CD4-positive, alpha-beta T cell treated with Interleukin-2 at 100 ng/mL for 4 hours (primary cell): ENCODE data around the gene KANSL1.
"Not testable (repeated sequence)": the region's sequence is repeated elsewhere in the genome, so short reads cannot be mapped to it uniquely, and the experiment has no call there.

Experiments used
- DNase-seq: peaks from one replicate; pipeline ENCODE4 v3.0.0-alpha.2; 2020; ENCODE audit warnings: low spot score

The KANSL1 gene

DNA sequence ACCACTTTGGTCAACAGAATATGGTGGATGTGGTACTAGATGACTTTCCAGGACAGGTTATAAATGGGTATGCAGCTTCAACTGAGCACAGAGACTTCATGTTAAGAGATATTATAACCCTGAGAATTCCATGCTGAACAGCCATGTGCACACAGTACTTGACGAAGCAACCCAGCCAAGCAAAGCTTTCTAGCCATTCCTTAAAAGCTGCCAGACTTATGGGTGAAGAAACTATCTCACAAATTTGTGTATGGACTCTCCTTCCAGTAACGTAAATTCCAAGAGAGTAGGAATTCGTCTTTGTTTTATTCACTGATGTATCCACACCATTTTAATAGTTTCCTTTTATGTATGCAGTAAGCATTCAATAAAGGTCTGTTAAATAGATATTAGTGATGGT is 76.1 kb downstream of the KANSL1 start:
- DNase-seq: no peak

DNA sequence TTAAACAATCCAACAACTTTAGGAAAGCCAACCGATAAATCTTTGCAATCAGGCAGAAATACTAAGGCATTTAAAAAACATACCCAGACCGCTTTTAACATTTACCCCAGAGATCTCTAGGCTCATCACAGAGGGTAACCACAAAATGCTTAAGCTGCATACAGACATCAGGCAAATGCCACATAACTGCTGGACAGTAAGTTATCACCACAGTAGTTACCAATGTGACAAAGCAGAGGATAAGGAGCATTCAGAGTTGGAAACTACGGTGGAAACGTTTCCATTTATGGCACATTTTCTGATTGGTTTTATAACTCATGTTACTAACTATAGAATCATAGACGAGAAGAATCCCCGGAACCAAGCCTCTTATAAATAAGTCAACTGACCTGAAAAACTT is 77.5 kb downstream of the KANSL1 start:
- no peak for DNase-seq

DNA sequence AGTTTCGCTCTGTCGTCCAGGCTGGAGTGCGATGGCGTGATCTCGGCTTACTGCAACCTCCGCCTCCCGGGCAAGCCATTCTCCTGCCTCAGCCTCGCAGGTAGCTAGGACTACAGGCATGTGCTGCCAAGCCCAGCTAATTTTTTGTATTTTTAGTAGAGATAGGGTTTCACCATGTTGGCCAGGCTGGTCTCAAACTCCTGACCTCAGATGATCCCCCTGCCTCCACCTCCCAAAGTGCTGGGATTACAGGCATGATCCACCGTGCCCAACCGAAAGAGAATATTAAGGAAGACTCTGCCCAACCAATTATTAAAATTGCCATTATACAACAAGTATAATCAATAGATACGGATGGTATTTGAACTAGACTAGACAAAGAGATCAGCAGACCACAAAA is 82.0 kb downstream of the KANSL1 start:
- not testable (repeated sequence) for DNase-seq

DNA sequence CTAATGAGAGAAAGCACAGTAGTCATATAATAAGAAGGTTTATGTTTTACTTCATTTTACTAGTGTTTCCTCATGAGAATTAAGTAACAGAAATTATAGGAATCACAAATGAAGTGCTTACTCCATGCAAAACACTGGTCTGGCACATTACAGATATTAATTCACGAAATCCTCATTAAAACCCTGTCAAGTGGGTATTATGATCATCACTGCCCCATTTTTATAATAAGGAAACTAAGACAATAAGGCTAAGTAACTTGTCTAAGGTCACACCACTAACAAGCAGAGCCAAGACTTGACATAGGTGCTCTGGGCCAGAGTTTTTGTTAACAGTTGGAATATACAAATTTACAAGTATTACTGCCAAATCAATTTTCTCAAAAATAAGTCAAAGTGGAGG is 83.0 kb downstream of the KANSL1 start:
- no peak for DNase-seq

DNA sequence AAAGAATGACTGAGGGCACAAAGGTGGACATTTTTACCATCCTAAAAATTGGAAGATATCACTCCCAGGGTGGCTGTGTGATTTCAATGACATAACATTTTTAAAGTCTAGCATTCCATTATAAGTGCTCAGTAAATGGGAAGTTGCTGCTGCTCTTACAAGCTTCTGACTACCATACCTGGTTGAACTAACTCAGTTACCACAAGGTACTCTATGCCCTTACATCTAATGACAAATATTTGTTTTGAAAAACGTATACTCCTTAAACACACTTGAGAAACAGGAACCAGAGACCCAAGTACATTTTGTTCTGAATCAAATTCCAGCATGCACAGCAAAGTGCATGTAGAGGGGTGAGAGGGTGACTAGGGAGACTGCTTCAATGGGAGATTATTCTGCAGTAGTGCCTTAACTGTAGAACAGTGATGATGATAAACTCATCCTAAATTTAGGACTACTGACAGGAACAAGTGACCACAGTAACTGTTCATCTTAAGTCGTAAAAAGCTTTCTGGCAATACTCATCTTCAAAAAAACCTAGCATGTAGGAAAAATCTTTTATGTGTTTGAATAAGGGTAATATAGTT is 83.5 kb downstream of the KANSL1 start:
- no peak for DNase-seq

DNA sequence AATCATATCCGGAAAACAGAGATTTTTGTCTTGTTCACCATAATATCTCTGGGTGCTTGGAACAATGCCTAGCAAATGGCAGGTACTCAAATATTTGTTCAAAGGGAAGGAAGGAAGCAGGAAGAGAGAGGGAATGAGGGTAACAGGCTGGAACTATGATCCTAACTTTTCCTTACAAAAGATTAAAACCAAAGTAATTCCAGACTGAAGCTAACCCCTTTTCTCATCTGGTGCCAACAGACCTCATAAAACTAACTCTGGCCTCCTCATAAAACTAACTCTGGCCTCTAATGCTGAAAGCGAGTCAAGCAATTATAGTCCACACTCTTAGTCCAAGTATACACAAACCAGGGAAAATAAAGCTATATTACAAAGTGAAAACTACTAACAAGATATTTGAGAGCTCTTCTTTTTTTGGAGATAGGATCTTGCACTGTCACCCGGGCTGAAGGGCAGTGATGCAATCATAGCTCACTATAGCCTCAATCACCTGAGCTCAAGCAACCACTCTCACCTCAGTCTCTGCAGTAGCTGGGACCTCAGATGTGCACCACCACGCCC is 84.6 kb downstream of the KANSL1 start:
- no peak for DNase-seq

DNA sequence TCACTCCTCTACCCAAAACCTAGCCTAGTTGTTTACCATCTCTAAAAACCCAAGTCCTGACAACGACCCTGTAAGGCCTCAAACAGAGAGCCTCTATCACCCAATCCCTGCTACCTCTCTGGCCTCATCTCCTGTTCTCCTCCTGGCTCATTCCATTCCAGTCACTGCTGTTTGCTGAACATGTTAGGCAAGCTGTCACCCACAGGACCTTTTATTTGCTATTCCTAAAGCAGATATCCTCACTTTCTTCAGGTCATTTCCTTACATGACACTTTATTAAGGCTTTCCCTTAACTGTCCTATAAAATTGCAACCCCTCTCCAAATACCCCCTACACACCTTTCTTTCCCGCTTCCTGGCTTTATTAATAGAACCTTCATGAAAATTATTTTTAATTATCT is 85.1 kb downstream of the KANSL1 start:
- DNase-seq: no peak

DNA sequence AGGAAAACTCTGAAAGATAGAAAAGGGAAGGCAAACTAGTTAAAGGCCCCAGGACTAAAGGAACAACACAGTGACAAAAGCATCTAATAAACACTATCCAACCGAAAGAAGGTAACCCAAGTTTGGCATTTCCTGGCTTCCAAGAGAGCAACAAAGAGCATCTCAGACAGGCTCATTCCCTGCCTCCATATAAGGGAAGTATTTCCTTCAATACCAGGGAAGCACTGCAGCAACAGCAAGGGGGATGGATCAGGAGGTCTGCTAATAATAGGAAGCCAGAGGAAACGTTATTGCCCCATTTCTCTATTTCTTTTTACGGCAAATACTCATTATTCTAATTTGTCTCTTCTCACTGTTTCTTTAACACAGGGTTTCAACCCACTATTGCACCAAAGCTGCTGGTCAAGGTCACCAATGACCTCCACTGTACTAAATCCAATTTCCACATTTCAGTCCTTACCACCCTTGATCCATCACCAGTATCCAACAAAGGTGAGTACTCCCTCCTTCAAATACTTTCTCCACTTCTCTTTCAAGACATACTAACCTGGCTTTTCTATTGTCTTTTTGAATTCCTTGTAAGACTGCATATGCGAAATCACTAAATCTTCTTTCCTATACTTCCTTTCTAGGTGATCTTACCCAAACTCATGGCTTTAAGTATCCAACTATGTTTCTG is 86.1 kb downstream of the KANSL1 start:
- DNase-seq: no peak

DNA sequence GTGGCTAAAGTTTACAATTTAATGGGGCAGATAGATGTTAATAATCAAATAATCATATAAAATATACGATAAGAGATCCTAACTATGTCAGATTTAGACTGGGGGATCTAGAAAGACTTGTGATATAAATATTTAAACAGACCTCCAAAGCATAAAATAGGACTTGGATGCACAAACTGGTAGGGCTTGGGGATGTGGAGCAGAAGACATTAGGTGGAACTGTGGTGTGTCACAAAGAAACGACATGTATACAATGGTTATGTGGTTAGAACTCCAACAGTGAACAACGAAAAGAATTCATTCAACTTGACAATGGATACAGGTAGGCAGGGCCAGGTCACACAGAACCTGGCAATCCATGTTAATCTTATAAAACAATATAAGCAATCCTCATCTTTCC is 90.4 kb downstream of the KANSL1 start:
- DNase-seq: not testable (repeated sequence)

DNA sequence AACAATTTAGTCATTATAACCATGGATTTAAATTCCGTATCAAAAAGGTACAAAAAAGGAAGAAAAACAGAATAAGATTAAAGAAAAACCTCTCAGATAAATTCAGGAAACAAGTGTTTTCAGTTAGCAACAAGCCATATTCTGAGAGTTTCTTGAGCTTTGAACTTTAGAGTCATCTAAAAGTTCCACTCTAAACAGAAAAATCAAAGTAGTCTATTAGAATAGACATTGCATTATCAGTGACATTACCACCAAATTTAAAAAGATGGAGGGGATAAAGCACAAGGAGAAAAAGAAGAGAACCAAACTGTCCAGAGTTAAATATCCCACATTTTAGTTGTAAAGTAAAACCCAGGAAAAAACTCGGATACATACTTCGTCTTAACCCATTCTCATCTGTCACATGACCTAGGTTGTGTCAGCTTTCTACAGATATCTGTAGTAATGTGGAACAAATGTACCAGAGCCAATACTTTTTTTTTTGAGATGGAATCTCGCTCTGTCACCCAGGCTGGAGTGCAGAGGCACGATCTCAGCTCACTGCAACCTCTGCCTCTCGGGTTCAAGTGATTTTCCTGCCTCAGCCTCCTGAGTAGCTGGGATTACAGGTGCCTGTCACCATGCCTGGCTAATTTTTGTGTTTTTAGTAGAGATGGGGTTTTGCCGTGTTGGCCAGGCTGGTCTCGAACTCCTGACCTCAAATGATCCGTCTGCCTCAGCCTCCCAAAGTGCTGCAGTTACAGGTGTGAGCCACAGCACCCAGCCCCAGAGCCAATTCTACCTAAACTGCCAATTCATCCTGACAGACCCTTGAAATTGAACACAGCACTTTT is 91.2 kb downstream of the KANSL1 start:
- not testable (repeated sequence) for DNase-seq

DNA sequence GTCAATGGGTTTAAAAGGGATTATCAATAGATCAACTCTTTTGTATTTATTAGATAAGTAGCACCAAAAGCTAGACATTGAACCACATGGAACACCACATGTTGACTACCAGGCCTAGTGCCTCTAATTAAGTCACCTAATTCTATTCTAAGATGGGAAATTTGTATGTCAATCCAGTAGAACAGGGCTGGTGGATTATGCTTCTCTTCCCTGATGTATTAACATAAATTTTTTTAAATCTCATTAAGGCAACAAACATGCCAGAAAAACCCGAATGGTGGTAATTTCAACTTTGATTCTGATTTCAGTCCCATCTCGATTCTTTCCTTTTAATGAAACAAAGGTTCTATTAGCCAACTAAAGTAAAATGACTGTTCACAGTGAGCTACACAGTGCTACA is 92.6 kb downstream of the KANSL1 start:
- DNase-seq: no peak

DNA sequence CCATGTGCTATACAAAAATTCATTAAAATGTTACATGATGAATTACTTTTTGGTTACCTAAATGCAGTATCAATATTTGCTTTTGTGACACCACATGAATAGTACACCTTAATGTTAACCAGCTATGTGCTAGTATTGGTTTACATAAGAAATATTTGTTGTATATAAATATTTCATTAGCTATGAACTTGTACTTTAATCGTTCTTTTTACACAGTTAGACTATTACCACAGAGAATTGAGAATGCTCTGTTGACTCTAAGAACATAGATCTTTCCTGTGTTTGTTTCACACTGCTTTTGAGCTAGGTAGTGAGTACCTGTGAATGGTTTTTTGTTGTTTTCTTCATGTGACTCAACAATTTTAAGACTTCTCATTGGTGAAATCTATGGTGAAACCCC is 93.4 kb downstream of the KANSL1 start:
- no peak for DNase-seq

DNA sequence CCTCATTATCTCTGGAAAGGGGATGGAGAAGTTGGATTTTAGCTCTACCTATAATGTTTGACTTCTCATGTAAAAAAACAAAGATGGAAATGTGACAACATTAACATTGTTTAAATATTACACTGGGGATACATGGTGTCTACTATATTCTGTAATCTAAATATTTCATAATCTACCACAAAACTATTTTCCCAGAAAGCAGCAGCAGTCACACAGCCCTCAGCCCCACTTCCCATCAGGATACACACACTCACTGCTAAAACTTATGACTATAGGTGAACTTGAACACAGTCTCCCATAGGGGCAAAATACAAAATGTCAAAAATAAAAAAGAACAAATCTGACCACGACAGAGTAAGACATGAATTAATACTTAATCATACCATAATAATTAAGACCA is 95.7 kb downstream of the KANSL1 start:
- DNase-seq: no peak

DNA sequence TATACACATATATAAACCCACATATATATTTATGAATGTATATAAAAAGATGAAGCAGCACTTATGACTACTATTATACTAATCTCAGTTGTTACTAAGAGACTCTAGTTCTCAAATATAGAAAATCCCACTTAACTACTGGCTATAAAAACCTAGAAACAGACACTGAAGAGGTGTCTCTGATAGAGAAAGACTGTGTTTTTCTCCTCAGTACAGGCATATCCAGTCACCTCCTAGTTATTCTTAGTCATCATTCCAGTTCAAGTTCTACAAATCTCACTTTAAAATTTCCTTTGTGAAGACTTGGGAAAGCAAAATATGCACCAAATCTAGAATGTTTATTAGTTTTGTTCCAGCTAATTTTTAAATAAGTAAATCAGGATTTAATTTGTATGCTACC is 100.2 kb downstream of the KANSL1 start:
- no peak for DNase-seq

DNA sequence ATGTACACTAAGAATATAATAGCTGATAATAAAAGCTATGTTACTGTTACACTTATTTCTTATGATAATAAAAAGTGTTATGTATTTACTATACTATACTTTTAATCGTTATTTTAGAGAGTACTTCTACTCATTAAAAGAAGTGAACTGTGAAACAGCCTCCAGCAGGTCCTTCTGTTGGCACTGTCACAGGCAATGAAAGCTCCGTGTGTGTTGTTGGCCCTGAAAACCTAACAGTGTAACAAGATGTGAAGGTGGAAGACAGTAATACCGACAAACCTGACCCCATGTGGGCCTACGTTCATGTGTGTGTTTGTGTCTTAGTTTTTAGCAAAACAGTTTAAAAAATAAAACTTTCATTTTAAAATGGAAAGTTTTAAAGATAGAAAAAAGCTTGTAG is 102.4 kb downstream of the KANSL1 start:
- no peak for DNase-seq

DNA sequence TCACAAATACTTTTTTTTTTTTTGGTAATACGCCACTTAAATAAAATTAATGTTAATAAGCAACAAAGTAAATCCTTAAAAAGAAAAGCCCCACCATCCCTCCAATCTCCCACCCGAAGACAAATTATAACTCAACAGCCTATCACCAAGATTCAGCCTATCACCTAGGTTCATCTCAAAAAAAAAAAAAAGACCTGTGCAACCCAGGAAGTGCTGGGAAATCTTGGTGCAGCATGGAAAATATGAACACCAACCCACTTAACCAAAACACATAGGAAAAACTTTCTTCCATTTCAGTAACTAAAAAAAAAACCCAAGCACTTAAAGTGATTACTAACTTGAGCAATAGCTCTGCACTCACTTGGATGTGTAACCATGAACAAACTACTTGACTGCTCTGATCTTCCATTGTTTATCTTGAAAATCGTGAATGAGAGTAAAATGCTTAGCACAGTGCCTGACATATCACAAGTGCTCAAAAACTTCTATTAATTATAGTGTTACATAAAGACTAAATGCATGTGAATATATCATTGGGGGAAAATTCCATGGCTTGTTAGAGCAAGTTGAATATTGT is 103.8 kb downstream of the KANSL1 start:
- DNase-seq: no peak

DNA sequence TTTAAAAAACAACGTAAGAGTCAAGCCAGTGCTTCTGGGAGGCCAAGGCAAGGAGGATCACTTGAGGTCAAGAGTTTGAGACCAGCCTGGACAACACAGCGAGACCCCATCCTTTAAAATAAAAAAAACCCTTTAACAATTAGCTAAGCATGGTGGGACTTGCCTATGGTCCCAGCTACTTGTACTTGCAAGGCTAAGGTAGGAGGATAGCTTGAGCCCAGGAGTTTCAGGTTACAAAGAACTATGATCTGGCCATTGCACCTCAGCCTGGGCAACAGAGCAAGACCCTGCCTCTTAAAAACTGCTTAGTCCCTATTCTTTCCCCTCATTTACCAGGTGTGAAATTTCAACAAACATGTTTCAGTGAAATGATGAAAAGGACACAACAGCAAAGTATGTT is 104.6 kb downstream of the KANSL1 start:
- DNase-seq: no peak

DNA sequence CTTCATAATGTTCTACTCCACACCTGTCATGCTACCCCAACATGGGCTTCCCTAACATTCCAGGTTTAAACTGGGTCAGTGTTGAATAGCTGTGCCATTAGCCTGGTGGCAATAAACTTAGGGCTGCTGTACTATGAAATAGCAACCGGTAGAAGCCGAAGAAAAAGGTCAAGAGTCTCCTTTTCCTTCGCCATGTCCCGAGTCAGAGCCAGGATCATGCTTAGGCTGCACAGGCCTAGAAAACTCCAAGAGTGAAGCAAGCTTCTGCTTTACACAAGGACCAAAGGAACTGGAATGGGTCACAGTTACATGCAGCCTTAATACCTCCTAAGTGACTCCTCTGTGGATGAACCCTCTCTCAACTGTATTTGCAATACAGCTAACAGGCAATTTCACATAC is 105.4 kb downstream of the KANSL1 start:
- DNase-seq: not testable (repeated sequence)

DNA sequence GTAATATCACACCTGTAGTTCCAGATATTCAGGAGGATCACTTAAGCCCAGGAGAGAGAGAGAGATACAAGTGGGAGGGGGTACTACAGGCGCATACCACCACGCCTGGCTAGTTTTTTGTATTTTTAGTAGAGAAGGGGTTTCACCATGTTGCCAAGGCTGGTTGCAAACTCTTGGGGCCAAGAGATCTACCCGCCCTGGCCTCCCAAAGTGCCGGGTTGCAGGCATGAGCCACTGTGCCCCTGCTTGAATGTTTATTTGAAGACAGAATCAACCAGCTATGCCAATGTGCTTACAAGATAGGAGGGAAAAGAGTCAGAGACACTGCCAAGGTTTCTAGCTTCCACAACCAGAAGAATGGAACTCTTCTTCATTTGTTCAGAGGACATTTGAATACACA is 106.4 kb downstream of the KANSL1 start:
- no peak for DNase-seq

DNA sequence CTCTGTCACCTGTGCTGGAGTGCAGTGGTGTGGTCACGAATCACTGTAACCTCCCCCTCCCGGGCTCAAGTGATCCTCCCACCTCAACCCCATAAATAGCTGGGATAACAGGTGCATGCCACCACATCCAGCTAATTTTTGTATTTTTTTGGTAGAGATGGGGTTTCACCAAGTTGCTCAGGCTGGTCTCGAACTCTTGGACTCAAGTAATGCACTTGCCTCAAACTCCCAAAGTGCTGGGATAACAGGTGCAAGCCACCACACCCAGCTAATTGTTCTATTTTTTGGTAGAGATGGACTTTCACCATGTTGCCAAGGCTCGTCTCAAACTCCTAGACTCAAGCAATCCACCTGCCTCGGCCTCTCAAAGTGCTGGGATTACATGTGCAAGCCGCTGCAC is 107.7 kb downstream of the KANSL1 start:
- DNase-seq: no peak

DNA sequence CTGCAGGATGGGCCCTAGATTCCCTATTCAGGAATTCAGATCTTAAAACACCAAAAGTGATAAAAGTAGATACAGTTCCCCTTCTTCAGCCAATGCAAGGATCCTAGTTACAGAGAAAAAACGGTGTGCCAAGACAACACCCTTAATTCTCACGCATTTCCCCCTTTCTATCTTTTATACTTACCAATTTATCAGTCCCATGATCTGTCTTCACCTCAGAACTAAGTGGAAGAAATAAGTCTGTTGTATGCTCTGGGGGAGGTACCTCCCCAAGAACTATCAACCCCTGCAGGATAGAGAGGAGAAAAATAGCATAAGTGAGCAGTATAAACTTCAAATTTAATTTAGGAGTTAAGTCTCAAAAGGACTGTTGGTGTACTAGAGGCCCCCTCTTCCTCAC is 111.0 kb downstream of the KANSL1 start:
- no peak for DNase-seq

DNA sequence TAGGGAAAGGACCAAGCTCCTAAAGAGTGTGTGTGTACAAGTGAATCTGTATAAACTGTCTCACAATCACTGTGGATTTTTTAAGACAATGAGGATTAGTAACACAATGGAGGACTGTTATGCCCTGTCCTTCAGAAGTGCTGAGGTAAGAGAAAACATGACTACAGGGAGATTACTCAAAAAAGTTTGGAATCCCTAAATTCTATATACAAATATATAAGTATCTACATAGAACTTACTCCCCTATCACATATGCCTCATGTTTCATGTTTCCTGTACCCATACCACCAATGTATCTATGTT is 112.3 kb downstream of the KANSL1 start:
- DNase-seq: no peak
